ENCODE measurements around the gene ABCA2. TPM values are rescaled to one million over a fixed set of nuclear protein-coding genes. Genes with fewer than 3 reads are reported as not detected.
A peak's percentile ranks its signal among the peaks of the same experiment; 100 is the strongest.

Gene ABCA2
- total RNA-seq, 1 experiment from 2014 or later = 114 TPM

- TF ChIP-seq ZBTB33 (IDR thresholded peaks at IDR 0.05; ENCODE audit: extremely low read depth, insufficient replicate concordance, low read length) (no peak), POLR2A (IDR thresholded peaks at IDR 0.05; ENCODE audit: borderline replicate concordance, extremely low read depth, insufficient read depth, insufficient read length) (peak; percentile 45)
Observed at GRCh38 chr9:137070906-137071275, 42.9 kb upstream of the ABCA2 start (continued).

GRCh38 chr9:137070201-137070905 is 42.3 kb upstream of the ABCA2 start, which contains the start of gene SAPCD2:
SAPCD2 (minus strand) TSS chr9:137070557; CDS start chr9:137070460, 97 bp downstream.
- Histone ChIP-seq H3K27ac (ENCODE audit: low read depth, low read length) (peak within 1 kb of the TSS; percentile 64), H3K4me3 (replicated peaks in 1 of 2; ENCODE audit: low read depth in 1 of 2, low read length in 2 of 2) (peak within 1 kb of the TSS; percentile 80 to 82), H3K4me2 (ENCODE audit: low read length) (peak within 1 kb of the TSS; percentile 93), H3K79me2 (ENCODE audit: insufficient read depth, low read length) (peaks cover 47% of the 10 kb centered on the region), H2AFZ (ENCODE audit: low read depth, low read length, poor library complexity, severe bottlenecking) (no peak within 1 kb of the TSS), H4K20me1 (ENCODE audit: insufficient read depth) (no peaks in the 10 kb centered on the region; the same call in 1 of the 2 replicates), H3K4me1 (ENCODE audit: control insufficient read depth in 1 of 2, insufficient read depth in 2 of 2, low read length in 2 of 2) (peaks cover 24 to 42% of the 10 kb centered on the region in 2 experiments), H3K9me2 (ENCODE audit: insufficient read depth) (no peaks in the 10 kb centered on the region), H3K9ac (ENCODE audit: low read length) (peak within 1 kb of the TSS; percentile 89), H3K9me3 (ENCODE audit: control insufficient read depth in 1 of 2, insufficient read depth in 1 of 2, low read depth in 1 of 2, low read length in 2 of 2) (no peaks in the 10 kb centered on the region), H3K36me3 (ENCODE audit: control insufficient read depth in 1 of 2, insufficient read depth in 2 of 2, low read length in 2 of 2) (peaks cover 0 to 4% of the 10 kb centered on the region in 2 experiments; a peak in 1 of 4 replicates), H3K27me3 (ENCODE audit: insufficient read depth, low read length) (no peaks in the 10 kb centered on the region)
- TF ChIP-seq SIN3A (IDR thresholded peaks at IDR 0.05; ENCODE audit: low read depth) = no peak
- TF ChIP-seq, protein P1, sequence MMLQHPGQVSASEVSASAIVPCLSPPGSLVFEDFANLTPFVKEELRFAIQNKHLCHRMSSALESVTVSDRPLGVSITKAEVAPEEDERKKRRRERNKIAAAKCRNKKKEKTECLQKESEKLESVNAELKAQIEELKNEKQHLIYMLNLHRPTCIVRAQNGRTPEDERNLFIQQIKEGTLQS (IDR thresholded peaks at IDR 0.05) = no peak
- peak; percentile 90 for TF ChIP-seq POLR2AphosphoS5 (IDR thresholded peaks at IDR 0.05; ENCODE audit: low read depth, low read length)
- no peak for TF ChIP-seq SRF (IDR thresholded peaks at IDR 0.05; ENCODE audit: low read depth)
- peak; percentile 43; the same call in 1 of the 2 replicates for TF ChIP-seq ZFX (IDR thresholded peaks at IDR 0.05)
- TF ChIP-seq ZNF274 (IDR thresholded peaks at IDR 0.05; ENCODE audit: low read depth, low read length) = no peak
- no peak for TF ChIP-seq EZH2phosphoT487 (IDR thresholded peaks at IDR 0.05; ENCODE audit: borderline replicate concordance)
- no peak for TF ChIP-seq RAD21 (IDR thresholded peaks at IDR 0.05; ENCODE audit: low read depth)
- peak; percentile 64 for TF ChIP-seq POLR2A (IDR thresholded peaks at IDR 0.05; ENCODE audit: borderline replicate concordance, extremely low read depth, insufficient read depth, insufficient read length)
- TF ChIP-seq CBX3 (IDR thresholded peaks at IDR 0.05; ENCODE audit: low read depth) = no peak
- TF ChIP-seq TCF7L2 (IDR thresholded peaks at IDR 0.05; ENCODE audit: borderline replicate concordance, extremely low read depth, insufficient read depth, insufficient read length) = peak; percentile 44
- TF ChIP-seq, protein P2, sequence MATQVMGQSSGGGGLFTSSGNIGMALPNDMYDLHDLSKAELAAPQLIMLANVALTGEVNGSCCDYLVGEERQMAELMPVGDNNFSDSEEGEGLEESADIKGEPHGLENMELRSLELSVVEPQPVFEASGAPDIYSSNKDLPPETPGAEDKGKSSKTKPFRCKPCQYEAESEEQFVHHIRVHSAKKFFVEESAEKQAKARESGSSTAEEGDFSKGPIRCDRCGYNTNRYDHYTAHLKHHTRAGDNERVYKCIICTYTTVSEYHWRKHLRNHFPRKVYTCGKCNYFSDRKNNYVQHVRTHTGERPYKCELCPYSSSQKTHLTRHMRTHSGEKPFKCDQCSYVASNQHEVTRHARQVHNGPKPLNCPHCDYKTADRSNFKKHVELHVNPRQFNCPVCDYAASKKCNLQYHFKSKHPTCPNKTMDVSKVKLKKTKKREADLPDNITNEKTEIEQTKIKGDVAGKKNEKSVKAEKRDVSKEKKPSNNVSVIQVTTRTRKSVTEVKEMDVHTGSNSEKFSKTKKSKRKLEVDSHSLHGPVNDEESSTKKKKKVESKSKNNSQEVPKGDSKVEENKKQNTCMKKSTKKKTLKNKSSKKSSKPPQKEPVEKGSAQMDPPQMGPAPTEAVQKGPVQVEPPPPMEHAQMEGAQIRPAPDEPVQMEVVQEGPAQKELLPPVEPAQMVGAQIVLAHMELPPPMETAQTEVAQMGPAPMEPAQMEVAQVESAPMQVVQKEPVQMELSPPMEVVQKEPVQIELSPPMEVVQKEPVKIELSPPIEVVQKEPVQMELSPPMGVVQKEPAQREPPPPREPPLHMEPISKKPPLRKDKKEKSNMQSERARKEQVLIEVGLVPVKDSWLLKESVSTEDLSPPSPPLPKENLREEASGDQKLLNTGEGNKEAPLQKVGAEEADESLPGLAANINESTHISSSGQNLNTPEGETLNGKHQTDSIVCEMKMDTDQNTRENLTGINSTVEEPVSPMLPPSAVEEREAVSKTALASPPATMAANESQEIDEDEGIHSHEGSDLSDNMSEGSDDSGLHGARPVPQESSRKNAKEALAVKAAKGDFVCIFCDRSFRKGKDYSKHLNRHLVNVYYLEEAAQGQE (IDR thresholded peaks at IDR 0.05; ENCODE audit: low read depth) = no peak
- ChIA-PET POLR2A (interaction anchor here (0.9 to 5.1 kb wide), 5 partner anchors 12 to 170 kb away, joined by 3 to 43 read pairs (median 4); partner anchors contain the start of genes MAN1B1 and TUBB4B), CTCF (interaction anchor here (0.6 to 4.7 kb wide), 10 partner anchors 12 to 166 kb away, joined by 3 to 49 read pairs (median 6); partner anchors contain the start of genes MAN1B1, NPDC1 and RNF224), RAD21 (ENCODE audit: low non-redundant PET in 1 of 2, low total read pairs in 2 of 2, uncharacterized antibody in 2 of 2, unreplicated experiment in 2 of 2) (interaction anchor here in 1 of 2 experiments (0.7 to 1.2 kb wide), 3 partner anchors 24 to 685 kb away, joined by 3 to 4 read pairs (median 3); no protein-coding TSS in a partner anchor)
- BruUV-seq (replicated peaks) = no TSS peak
- peak; percentile 83 for DNase-seq (ENCODE audit: low read depth, low spot score)
- intact Hi-C loops (cut with micrococcal nuclease) = no loop called here
- ATAC-seq = peak; percentile 73

Data from HCT116 (cell line).